ENCODE measurements around the gene COL4A1.

- TF ChIP-seq GATA2 (IDR thresholded peaks at IDR 0.05; ENCODE audit: low read depth, low read length) (no peak), GATA3 (IDR thresholded peaks at IDR 0.05; ENCODE audit: low read depth, low read length) (no peak)
These were observed 38.7 kb upstream of the COL4A1 start for GRCh38 chr13:110345701-110346100.

Measured in SH-SY5Y (cell line).